Hepatocyte (in vitro differentiated cells): ENCODE data around the gene NECAB2. TPM values are rescaled to one million over a fixed set of nuclear protein-coding genes. Genes with fewer than 3 reads are reported as not detected.

Source experiments
- DNase-seq: peaks from one replicate; pipeline ENCODE4 v3.0.0-alpha.2; 2016; ENCODE audit warnings: low spot score
- H2AFZ ChIP-seq: fragments of 200-600 bp; sonication (generic); 2 replicates; pipeline ENCODE4 v1.6.0; 2016; ENCODE audit warnings: antibody characterized with exemption, mild to moderate bottlenecking
- H3K27ac ChIP-seq: fragments of 200-600 bp; sonication (generic); 2 replicates; pipeline ENCODE4 v1.5.1; 2016; ENCODE audit warnings: mild to moderate bottlenecking
- H3K27me3 ChIP-seq: fragments of 200-600 bp; sonication (generic); 2 replicates; pipeline ENCODE4 v1.6.1; 2016
- H3K36me3 ChIP-seq: fragments of 200-600 bp; sonication (generic); replicated peaks from 2 replicates; pipeline ENCODE4 v1.5.1; 2016; ENCODE audit warnings: low read depth; ENCODE audit not compliant: insufficient read depth
- H3K4me1 ChIP-seq: fragments of 200-600 bp; sonication (generic); 2 replicates; pipeline ENCODE4 v1.5.1; 2016; ENCODE audit warnings: mild to moderate bottlenecking, moderate library complexity; ENCODE audit not compliant: insufficient read depth
- H3K4me2 ChIP-seq: fragments of 200-600 bp; sonication (generic); 2 replicates; pipeline ENCODE4 v1.6.0; 2016
- H3K4me3 ChIP-seq: fragments of 200-600 bp; sonication (generic); 2 replicates; pipeline ENCODE4 v1.5.1; 2016; ENCODE audit warnings: mild to moderate bottlenecking
- H3K79me2 ChIP-seq: fragments of 200-600 bp; sonication (generic); 2 replicates; pipeline ENCODE4 v1.6.0; 2017; ENCODE audit warnings: mild to moderate bottlenecking
- H3K9me2 ChIP-seq: fragments of 200-600 bp; sonication (generic); replicated peaks from 2 replicates; pipeline ENCODE4 v1.6.0; 2017; ENCODE audit warnings: mild to moderate bottlenecking; ENCODE audit not compliant: insufficient read depth
- H3K9me3 ChIP-seq: fragments of 200-600 bp; sonication (generic); 2 replicates; pipeline ENCODE4 v1.5.1; 2016; ENCODE audit warnings: low read depth, mild to moderate bottlenecking
- H4K20me1 ChIP-seq: fragments of 200-600 bp; sonication (generic); 2 replicates; pipeline ENCODE4 v1.6.0; 2016; ENCODE audit warnings: mild to moderate bottlenecking; ENCODE audit not compliant: insufficient read depth, poor library complexity, severe bottlenecking
- EZH2 ChIP-seq: fragments of 200-600 bp; sonication (generic); IDR thresholded peaks from 2 replicates; pipeline ENCODE4 v1.6.1; 2016; ENCODE audit warnings: antibody characterized with exemption, mild to moderate bottlenecking, borderline replicate concordance
- EZH2phosphoT487 ChIP-seq: fragments of 200-600 bp; sonication (generic); IDR thresholded peaks from one replicate; pipeline ENCODE4 v1.6.1; 2018; ENCODE audit warnings: antibody characterized with exemption, mild to moderate bottlenecking, low read depth, moderate library complexity; ENCODE audit not compliant: unreplicated experiment, severe bottlenecking
- WGBS: methylation state at CpG from one replicate; pipeline ENCODE4 v1.1.6; 2016; ENCODE audit warnings: low lambda C conversion rate; ENCODE audit errors: missing lambda C conversion rate; 5-methylcytosine and 5-hydroxymethylcytosine counted together
- polyA plus RNA-seq: library from polyadenylated mRNA; unstranded; fragments of >200 nt; fragmentation: Nextera tagmentation; extraction: Ambion mirVana; gene quantifications from 2 replicates; pipeline ENCODE4 v1.2.1, GENCODE V29; 2016
- total RNA-seq: library from RNA; depleted of rRNA; stranded (reverse); fragments of >200 nt; gene quantifications from 2 replicates; pipeline ENCODE4 v1.2.3, GENCODE V29; 2014
- TF ChIP-seq, protein P1 (sequence below): fragments of 200-600 bp; sonication (generic); IDR thresholded peaks from 2 replicates; pipeline ENCODE4 v1.5.1; 2016; ENCODE audit warnings: antibody characterized with exemption, mild to moderate bottlenecking; ENCODE audit not compliant: poor library complexity

The NECAB2 gene
- total and polyA plus RNA-seq, 2 experiments from 2014 or later = 1.1 TPM; not detected in 1

GRCh38 chr16:83942815-83943515 is 25.1 kb upstream of the NECAB2 start:
- WGBS = 56% methylated on average over 11 of the region's 11 CpGs

DNA sequence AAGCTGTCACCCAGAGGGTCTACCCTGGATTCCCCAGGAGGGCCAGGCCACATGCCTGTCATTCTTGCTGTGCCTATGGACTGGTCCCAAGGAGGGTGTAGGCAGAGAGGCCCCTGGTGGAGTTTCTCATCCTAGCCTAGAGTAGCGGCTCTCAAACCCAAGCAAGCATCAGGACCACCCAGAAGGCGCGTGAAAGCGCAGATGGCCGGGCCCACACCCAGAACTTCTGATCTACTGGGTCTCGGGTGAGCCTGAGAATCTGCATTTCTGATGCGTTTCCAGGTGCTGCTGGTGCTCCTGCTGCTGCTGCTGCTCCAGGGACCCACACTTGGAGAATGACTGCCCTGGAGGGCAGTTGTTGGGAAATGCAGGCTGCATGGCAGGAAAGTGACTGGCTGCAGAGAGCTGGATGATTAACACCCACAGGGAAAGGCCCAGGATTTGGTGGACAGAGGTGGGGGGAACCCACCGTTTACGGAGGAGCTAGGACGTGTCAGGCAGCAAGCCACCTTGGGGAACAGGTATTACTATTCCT is 24.5 kb upstream of the NECAB2 start:
- Histone ChIP-seq H3K9me3 (no peaks in the 10 kb centered on the region), H4K20me1 (no peaks in the 10 kb centered on the region), H3K27me3 (no peaks in the 10 kb centered on the region), H3K27ac (no peak overlapping the region), H3K4me1 (no peaks in the 10 kb centered on the region), H3K9me2 (no peaks in the 10 kb centered on the region), H3K79me2 (no peaks in the 10 kb centered on the region), H3K4me2 (no peak overlapping the region), H3K36me3 (no peaks in the 10 kb centered on the region), H2AFZ (no peak overlapping the region), H3K4me3 (no peak overlapping the region)
- 82% methylated on average over 10 of the region's 10 CpGs for WGBS
- DNase-seq = no peak
- TF ChIP-seq EZH2 = no peak
- TF ChIP-seq, protein P1, sequence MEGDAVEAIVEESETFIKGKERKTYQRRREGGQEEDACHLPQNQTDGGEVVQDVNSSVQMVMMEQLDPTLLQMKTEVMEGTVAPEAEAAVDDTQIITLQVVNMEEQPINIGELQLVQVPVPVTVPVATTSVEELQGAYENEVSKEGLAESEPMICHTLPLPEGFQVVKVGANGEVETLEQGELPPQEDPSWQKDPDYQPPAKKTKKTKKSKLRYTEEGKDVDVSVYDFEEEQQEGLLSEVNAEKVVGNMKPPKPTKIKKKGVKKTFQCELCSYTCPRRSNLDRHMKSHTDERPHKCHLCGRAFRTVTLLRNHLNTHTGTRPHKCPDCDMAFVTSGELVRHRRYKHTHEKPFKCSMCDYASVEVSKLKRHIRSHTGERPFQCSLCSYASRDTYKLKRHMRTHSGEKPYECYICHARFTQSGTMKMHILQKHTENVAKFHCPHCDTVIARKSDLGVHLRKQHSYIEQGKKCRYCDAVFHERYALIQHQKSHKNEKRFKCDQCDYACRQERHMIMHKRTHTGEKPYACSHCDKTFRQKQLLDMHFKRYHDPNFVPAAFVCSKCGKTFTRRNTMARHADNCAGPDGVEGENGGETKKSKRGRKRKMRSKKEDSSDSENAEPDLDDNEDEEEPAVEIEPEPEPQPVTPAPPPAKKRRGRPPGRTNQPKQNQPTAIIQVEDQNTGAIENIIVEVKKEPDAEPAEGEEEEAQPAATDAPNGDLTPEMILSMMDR = no peak
- TF ChIP-seq EZH2phosphoT487 = no peak

More at GRCh38 chr16:83942815-83943515, 25.1 kb upstream of the NECAB2 start:
- H3K4me3 ChIP-seq = no peak overlapping the region
- H3K9me2 ChIP-seq = no peaks in the 10 kb centered on the region
- TF ChIP-seq EZH2 (no peak), EZH2phosphoT487 (no peak)
- TF ChIP-seq, protein P1 = no peak
- no peaks in the 10 kb centered on the region for H3K9me3 ChIP-seq
- no peaks in the 10 kb centered on the region for H3K79me2 ChIP-seq
- H3K36me3 ChIP-seq = no peaks in the 10 kb centered on the region
- H3K27ac ChIP-seq = no peak overlapping the region
- no peak overlapping the region for H3K4me2 ChIP-seq
- H3K27me3 ChIP-seq = no peaks in the 10 kb centered on the region
- no peak for DNase-seq
- H4K20me1 ChIP-seq = no peaks in the 10 kb centered on the region
- no peak overlapping the region for H2AFZ ChIP-seq
- no peaks in the 10 kb centered on the region for H3K4me1 ChIP-seq

GRCh38 chr16:83945587-83945986 is 22.5 kb upstream of the NECAB2 start:
- Histone ChIP-seq H3K4me1 (peaks cover 4% of the 10 kb centered on the region), H3K4me2 (no peak overlapping the region), H3K36me3 (no peaks in the 10 kb centered on the region), H3K9me3 (no peaks in the 10 kb centered on the region), H3K27ac (no peak overlapping the region), H3K4me3 (no peak overlapping the region), H3K79me2 (no peaks in the 10 kb centered on the region), H2AFZ (no peak overlapping the region), H3K9me2 (no peaks in the 10 kb centered on the region), H4K20me1 (no peaks in the 10 kb centered on the region), H3K27me3 (no peaks in the 10 kb centered on the region)
- TF ChIP-seq, protein P1 = no peak
- TF ChIP-seq EZH2 = no peak
- no peak for TF ChIP-seq EZH2phosphoT487
- DNase-seq = no peak
- 89% methylated on average over 10 of the region's 10 CpGs for WGBS
